ENCODE data around the gene TCEA3.

The TCEA3 gene

GRCh38 chr1:23419180-23419579 lies 5.4 kb downstream of the TCEA3 start:
- DNase-seq, result no peak

GRCh38 chr1:23417570-23417969 lies 7.0 kb downstream of the TCEA3 start:
- DNase-seq, result no peak

- DNase-seq, result no peak
Measured at GRCh38 chr1:23416964-23417363, 7.6 kb downstream of the TCEA3 start.

GRCh38 chr1:23408797-23409290 lies 15.7 kb downstream of the TCEA3 start:
- no peak for DNase-seq

- DNase-seq, result no peak
Measured at GRCh38 chr1:23407016-23407630, 17.4 kb downstream of the TCEA3 start.

- DNase-seq, result no peak
Measured at GRCh38 chr1:23405946-23406345, 18.6 kb downstream of the TCEA3 start.

GRCh38 chr1:23403735-23404486 lies 20.6 kb downstream of the TCEA3 start:
- peak; percentile 87 for DNase-seq

- no peak for DNase-seq
Measured at GRCh38 chr1:23403355-23403734, 21.2 kb downstream of the TCEA3 start.

- DNase-seq, result no peak
Measured at GRCh38 chr1:23403038-23403336, 21.6 kb downstream of the TCEA3 start.

GRCh38 chr1:23402286-23403037 lies 22.1 kb downstream of the TCEA3 start:
- DNase-seq, result no peak

GRCh38 chr1:23401313-23401712 lies 23.2 kb downstream of the TCEA3 start:
- no peak for DNase-seq

- DNase-seq, result no peak
Measured at GRCh38 chr1:23400324-23401114, 24.0 kb downstream of the TCEA3 start.

- DNase-seq, result no peak
Measured at GRCh38 chr1:23399229-23399628, 25.3 kb downstream of the TCEA3 start.

- no peak for DNase-seq
Measured at GRCh38 chr1:23397908-23398307, 26.6 kb downstream of the TCEA3 start.

GRCh38 chr1:23396380-23396779 lies 28.2 kb downstream of the TCEA3 start:
- no peak for DNase-seq

- no peak for DNase-seq
Measured at GRCh38 chr1:23395849-23396248, 28.7 kb downstream of the TCEA3 start.

- no peak for DNase-seq
Measured at GRCh38 chr1:23395154-23395724, 29.3 kb downstream of the TCEA3 start.

GRCh38 chr1:23394684-23395083 lies 29.9 kb downstream of the TCEA3 start:
- DNase-seq, result no peak

- DNase-seq, result no peak
Measured at GRCh38 chr1:23394181-23394580, 30.4 kb downstream of the TCEA3 start.

GRCh38 chr1:23393706-23394105 lies 30.8 kb downstream of the TCEA3 start:
- DNase-seq, result no peak

- no peak for DNase-seq
Measured at GRCh38 chr1:23392125-23392855, 32.3 kb downstream of the TCEA3 start.

- DNase-seq, result no peak
Measured at GRCh38 chr1:23389837-23390321, 34.7 kb downstream of the TCEA3 start.

Measured in NCI-H146 (cell line).